Measurements from ENCODE around the gene CCDC63. TPM values are rescaled to one million over a fixed set of nuclear protein-coding genes. Genes with fewer than 3 reads are reported as not detected.

CCDC63 gene
- total RNA-seq, 2 donors from 2014 or later, result 0.95 to 3.1 TPM

DNA sequence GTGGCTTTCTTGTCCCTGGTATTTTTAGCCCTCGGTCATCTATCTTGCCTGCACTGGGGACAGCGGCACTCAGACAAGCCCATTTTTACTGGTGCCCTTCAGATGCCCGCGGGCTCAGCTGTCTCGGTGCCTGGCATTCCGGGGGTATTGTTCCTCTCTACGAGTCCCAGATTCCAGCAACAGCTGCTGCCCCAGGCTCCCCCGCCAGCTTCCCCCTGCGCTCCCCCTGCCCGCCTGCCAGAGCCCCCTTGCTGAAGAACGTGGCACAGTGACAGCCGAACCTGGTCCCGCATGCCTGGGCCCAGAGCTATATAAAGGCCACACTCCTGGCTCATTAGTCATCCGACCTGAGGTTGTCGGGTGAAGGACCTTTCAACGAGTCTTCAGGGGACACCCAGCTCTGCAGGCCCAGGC, 84.5 kb downstream of the CCDC63 start:
- 60 to 85% methylated on average over 4 to 16 of the region's 16 CpGs for WGBS, 2 experiments (ENCODE audit: insufficient coverage in 1 of 2, insufficient read length in 1 of 2)
- no peak for TF ChIP-seq CTCF (conservative IDR thresholded peaks at IDR 0.05)
- Mint-ChIP-seq H3K9me3 (no peaks in the 10 kb centered on the region), H3K36me3 (ENCODE audit: low read depth) (no peaks in the 10 kb centered on the region), H3K27me3 (ENCODE audit: insufficient read depth) (no peaks in the 10 kb centered on the region), H3K4me3 (no peak overlapping the region), H3K27ac (no peak overlapping the region), H3K4me1 (peaks cover 12% of the 10 kb centered on the region)
- H3K4me3 ChIP-seq (ENCODE audit: low read length), result no peak overlapping the region
- H3K4me1 ChIP-seq (ENCODE audit: control insufficient read depth, insufficient read depth, low read length), result peaks cover 1% of the 10 kb centered on the region
- no peaks in the 10 kb centered on the region for H3K36me3 ChIP-seq (ENCODE audit: control insufficient read depth, insufficient read depth, low read length)
- H3K27me3 ChIP-seq (ENCODE audit: control insufficient read depth, insufficient read depth, low read length, poor library complexity, severe bottlenecking), result no peaks in the 10 kb centered on the region
- peak; percentile 78 for DNase-seq
- H3K9ac ChIP-seq (ENCODE audit: extremely low read depth, low read length, poor library complexity, severe bottlenecking), result no peak overlapping the region
- H3K9me3 ChIP-seq (ENCODE audit: control insufficient read depth, low read length), result no peaks in the 10 kb centered on the region
- no peak overlapping the region for H3K27ac ChIP-seq (ENCODE audit: low read depth, low read length)

GRCh38 chr12:110932046-110932445, 85.3 kb downstream of the CCDC63 start:
- no peaks in the 10 kb centered on the region for H3K9me3 Mint-ChIP-seq
- Histone ChIP-seq H3K9me3 (ENCODE audit: control insufficient read depth, low read length) (no peaks in the 10 kb centered on the region), H3K9ac (ENCODE audit: extremely low read depth, low read length, poor library complexity, severe bottlenecking) (no peak overlapping the region), H3K27ac (ENCODE audit: low read depth, low read length) (no peak overlapping the region), H3K27me3 (ENCODE audit: control insufficient read depth, insufficient read depth, low read length, poor library complexity, severe bottlenecking) (no peaks in the 10 kb centered on the region), H3K4me1 (ENCODE audit: control insufficient read depth, insufficient read depth, low read length) (peaks cover 2% of the 10 kb centered on the region), H3K36me3 (ENCODE audit: control insufficient read depth, insufficient read depth, low read length) (no peaks in the 10 kb centered on the region), H3K4me3 (ENCODE audit: low read length) (no peak overlapping the region)
- TF ChIP-seq CTCF (conservative IDR thresholded peaks at IDR 0.05), result peak; percentile 74
- no peaks in the 10 kb centered on the region for H3K27me3 Mint-ChIP-seq (ENCODE audit: insufficient read depth)
- DNase-seq, result peak; percentile 84
- no peak overlapping the region for H3K27ac Mint-ChIP-seq
- peaks cover 19% of the 10 kb centered on the region for H3K4me1 Mint-ChIP-seq
- no peak overlapping the region for H3K4me3 Mint-ChIP-seq
- H3K36me3 Mint-ChIP-seq (ENCODE audit: low read depth), result no peaks in the 10 kb centered on the region
- WGBS, 2 experiments (ENCODE audit: insufficient coverage in 1 of 2, insufficient read length in 1 of 2), result 77% methylated on average over 7 to 11 of the region's 11 CpGs

GRCh38 chr12:110933326-110933974, 86.7 kb downstream of the CCDC63 start:
- Histone ChIP-seq H3K36me3 (ENCODE audit: control insufficient read depth, insufficient read depth, low read length) (no peaks in the 10 kb centered on the region), H3K4me3 (ENCODE audit: low read length) (no peak overlapping the region), H3K9ac (ENCODE audit: extremely low read depth, low read length, poor library complexity, severe bottlenecking) (no peak overlapping the region), H3K4me1 (ENCODE audit: control insufficient read depth, insufficient read depth, low read length) (peaks cover 7% of the 10 kb centered on the region), H3K9me3 (ENCODE audit: control insufficient read depth, low read length) (no peaks in the 10 kb centered on the region), H3K27me3 (ENCODE audit: control insufficient read depth, insufficient read depth, low read length, poor library complexity, severe bottlenecking) (no peaks in the 10 kb centered on the region), H3K27ac (ENCODE audit: low read depth, low read length) (no peak overlapping the region)
- Mint-ChIP-seq H3K27ac (no peak overlapping the region), H3K27me3 (ENCODE audit: insufficient read depth) (no peaks in the 10 kb centered on the region), H3K4me3 (no peak overlapping the region), H3K9me3 (no peaks in the 10 kb centered on the region), H3K36me3 (ENCODE audit: low read depth) (no peaks in the 10 kb centered on the region), H3K4me1 (peaks cover 23% of the 10 kb centered on the region)
- TF ChIP-seq CTCF (conservative IDR thresholded peaks at IDR 0.05), result no peak
- peak; percentile 50 for DNase-seq
- WGBS, 2 experiments (ENCODE audit: insufficient coverage in 1 of 2, insufficient read length in 1 of 2), result 95 to 98% methylated on average over 9 to 16 of the region's 16 CpGs
